Thyroid gland (tissue), 4 donors: Measurements from ENCODE around the gene PLXNA4. TPM values are rescaled to one million over a fixed set of nuclear protein-coding genes. Genes with fewer than 3 reads are reported as not detected.
A peak's percentile ranks its signal among the peaks of the same experiment; 100 is the strongest.

ENCODE experiments used
- DNase-seq, 2 donors: peaks; one replicate each; pipeline ENCODE4 v3.0.0-alpha.2; 2019
- H3K27ac ChIP-seq, 3 donors: fragments of 200-600 bp; sonication (generic); 1 replicate in 2 of 3; 2 replicates in 1 of 3; pipeline ENCODE4 v1.5.1; 2016 to 2019; ENCODE audit warnings: mild to moderate bottlenecking in 1 of 3, moderate library complexity in 1 of 3
- H3K27me3 ChIP-seq: fragments of 200-600 bp; sonication (generic); one replicate; pipeline ENCODE4 v1.5.1; 2019
- H3K36me3 ChIP-seq, 2 donors: fragments of 200-600 bp; sonication (generic); one replicate each; pipeline ENCODE4 v1.5.1; 2016 to 2019
- H3K4me1 ChIP-seq, 2 donors: fragments of 200-600 bp; sonication (generic); one replicate each; pipeline ENCODE4 v1.5.1; 2017 to 2019
- H3K4me3 ChIP-seq, 3 donors: fragments of 200-600 bp; sonication (generic); replicated peaks in 1 of 3; 1 replicate in 2 of 3; 2 replicates in 1 of 3; pipeline ENCODE4 v1.5.1; 2016; ENCODE audit warnings: mild to moderate bottlenecking in 1 of 3
- H3K9me3 ChIP-seq: fragments of 200-600 bp; sonication (generic); one replicate; pipeline ENCODE4 v1.5.1; 2017
- POLR2A ChIP-seq, 2 donors: fragments of 450-650 bp; IDR thresholded peaks; one replicate each; pipeline ENCODE4 v1.6.1; 2017; ENCODE audit warnings: antibody characterized with exemption in 2 of 2, mild to moderate bottlenecking in 2 of 2, moderate library complexity in 1 of 2
- WGBS, 2 donors: methylation state at CpG; one replicate each; pipeline ENCODE4 v1.1.5; 2017; 5-methylcytosine and 5-hydroxymethylcytosine counted together
- intact Hi-C: fragments of 100-400 bp; cut with DNase I; formaldehyde crosslinking; loops from one replicate; pipeline ENCODE4 v1.15.1; 2023
- total RNA-seq, 4 donors: library from RNA; depleted of rRNA; stranded (reverse); fragments of >200 nt; gene quantifications; one replicate each; pipeline ENCODE4 v1.2.3, GENCODE V29; 2016
- TF ChIP-seq, protein P1 (sequence below), 6 experiments: fragments of 200-600 bp in 3 of 6; fragments of 450-650 bp in 3 of 6; sonication (generic) in 3 of 6; IDR thresholded peaks; one replicate each; pipeline ENCODE4 v1.5.1; 2016 to 2019; ENCODE audit warnings: antibody characterized with exemption in 6 of 6, mild to moderate bottlenecking in 2 of 6, inconsistent platforms in 1 of 6, moderate library complexity in 1 of 6

The PLXNA4 gene
- total RNA-seq, 4 donors from 2014 or later, result 1.3 to 8.3 (median 2.4) TPM

DNA sequence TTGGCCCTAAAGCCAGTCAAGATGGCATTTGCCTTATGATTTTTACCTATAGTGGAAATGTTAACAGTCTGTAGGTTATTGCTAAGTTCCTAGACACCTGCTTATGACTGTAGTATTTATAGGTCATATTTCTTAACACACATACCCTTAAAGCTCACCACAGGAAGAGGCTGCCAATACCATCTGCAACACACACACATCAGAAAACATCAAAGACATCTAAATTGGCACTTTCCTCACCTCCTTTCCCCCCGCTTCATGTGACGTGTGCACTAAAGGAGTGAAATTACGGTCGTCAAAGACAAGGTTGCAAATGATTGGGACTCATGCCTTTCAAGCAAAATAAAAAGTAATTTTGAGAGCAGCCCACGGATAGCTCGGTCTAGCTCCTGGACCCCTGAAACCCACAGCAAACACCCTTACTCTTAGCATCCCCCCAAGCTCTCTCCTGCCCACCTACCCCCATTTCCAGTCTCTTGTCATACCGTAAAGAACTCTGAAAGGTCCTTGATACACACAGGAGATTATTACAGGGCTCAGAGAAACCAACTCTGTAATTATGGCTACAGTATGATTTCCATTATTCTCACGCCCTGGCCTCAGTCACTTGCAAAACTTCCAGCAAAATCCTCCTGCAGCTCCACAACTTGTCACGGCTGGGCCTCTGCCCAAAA is 90.5 kb downstream of the PLXNA4 start:
- intact Hi-C loops, result no loop called here
- no peaks in the 10 kb centered on the region for H3K36me3 ChIP-seq
- no peaks in the 10 kb centered on the region for H3K9me3 ChIP-seq
- H3K27me3 ChIP-seq, result no peaks in the 10 kb centered on the region
- H3K4me1 ChIP-seq, result peaks cover 0 to 7% of the 10 kb centered on the region in 2 donors
- WGBS, 2 donors, result 86 to 88% methylated on average over 9 of the region's 9 CpGs
- no peak overlapping the region for H3K27ac ChIP-seq
- no peak overlapping the region for H3K4me3 ChIP-seq
- TF ChIP-seq POLR2A (IDR thresholded peaks at IDR 0.05), result no peak
- TF ChIP-seq, protein P1, sequence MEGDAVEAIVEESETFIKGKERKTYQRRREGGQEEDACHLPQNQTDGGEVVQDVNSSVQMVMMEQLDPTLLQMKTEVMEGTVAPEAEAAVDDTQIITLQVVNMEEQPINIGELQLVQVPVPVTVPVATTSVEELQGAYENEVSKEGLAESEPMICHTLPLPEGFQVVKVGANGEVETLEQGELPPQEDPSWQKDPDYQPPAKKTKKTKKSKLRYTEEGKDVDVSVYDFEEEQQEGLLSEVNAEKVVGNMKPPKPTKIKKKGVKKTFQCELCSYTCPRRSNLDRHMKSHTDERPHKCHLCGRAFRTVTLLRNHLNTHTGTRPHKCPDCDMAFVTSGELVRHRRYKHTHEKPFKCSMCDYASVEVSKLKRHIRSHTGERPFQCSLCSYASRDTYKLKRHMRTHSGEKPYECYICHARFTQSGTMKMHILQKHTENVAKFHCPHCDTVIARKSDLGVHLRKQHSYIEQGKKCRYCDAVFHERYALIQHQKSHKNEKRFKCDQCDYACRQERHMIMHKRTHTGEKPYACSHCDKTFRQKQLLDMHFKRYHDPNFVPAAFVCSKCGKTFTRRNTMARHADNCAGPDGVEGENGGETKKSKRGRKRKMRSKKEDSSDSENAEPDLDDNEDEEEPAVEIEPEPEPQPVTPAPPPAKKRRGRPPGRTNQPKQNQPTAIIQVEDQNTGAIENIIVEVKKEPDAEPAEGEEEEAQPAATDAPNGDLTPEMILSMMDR (IDR thresholded peaks at IDR 0.05), result no peak
- DNase-seq, result no peak

DNA sequence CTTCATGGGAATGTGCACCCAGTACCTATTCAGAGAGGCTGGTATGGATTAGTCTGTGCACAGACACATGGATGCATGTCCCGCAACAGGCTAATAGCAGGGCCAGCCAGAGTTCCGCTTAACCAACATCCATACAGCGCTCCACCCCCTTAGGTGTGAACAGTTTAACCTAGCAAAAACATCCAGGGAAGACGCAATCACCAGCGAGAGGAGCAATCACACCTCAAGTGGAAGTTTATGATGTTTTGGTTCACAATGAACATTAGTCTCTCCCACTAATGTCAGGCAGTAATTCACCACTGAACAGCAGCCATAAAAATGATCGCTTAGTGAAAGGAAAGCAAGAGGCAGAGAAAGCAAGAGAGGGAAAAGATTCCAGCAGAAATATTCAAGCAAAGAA is 91.1 kb downstream of the PLXNA4 start:
- Histone ChIP-seq H3K4me1 (peaks cover 0 to 7% of the 10 kb centered on the region in 2 donors), H3K9me3 (no peaks in the 10 kb centered on the region), H3K27me3 (no peaks in the 10 kb centered on the region), H3K36me3 (no peaks in the 10 kb centered on the region), H3K4me3 (no peak overlapping the region), H3K27ac (no peak overlapping the region)
- TF ChIP-seq, protein P1 (IDR thresholded peaks at IDR 0.05), result no peak
- no peak for TF ChIP-seq POLR2A (IDR thresholded peaks at IDR 0.05)
- 86 to 96% methylated on average over 6 of the region's 6 CpGs for WGBS, 2 donors
- intact Hi-C loops, result no loop called here
- no peak for DNase-seq

DNA sequence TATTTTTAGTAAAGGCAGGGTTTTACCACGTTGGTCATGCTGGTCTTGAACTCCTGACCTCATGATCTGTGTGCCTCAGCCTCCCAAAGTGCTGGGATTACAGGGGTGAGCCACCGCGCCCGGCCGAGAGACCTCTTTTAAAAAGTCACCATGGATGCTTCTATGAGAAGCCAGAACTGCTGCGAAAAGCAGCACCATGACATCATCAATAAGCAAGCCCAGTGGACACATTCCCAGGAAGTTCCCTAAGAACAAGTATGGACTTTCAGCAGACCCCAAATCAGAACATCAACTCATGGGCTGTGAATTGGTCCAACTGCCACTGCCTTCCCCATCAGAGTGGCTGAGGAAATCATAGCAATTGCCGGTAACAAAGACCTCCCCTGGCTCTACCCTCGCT is 93.4 kb downstream of the PLXNA4 start:
- intact Hi-C loops, result no loop called here
- peaks cover 0 to 7% of the 10 kb centered on the region in 2 donors for H3K4me1 ChIP-seq
- H3K9me3 ChIP-seq, result no peaks in the 10 kb centered on the region
- H3K27ac ChIP-seq, result no peak overlapping the region
- DNase-seq, result no peak
- 92 to 95% methylated on average over 8 of the region's 8 CpGs for WGBS, 2 donors
- no peaks in the 10 kb centered on the region for H3K36me3 ChIP-seq
- no peaks in the 10 kb centered on the region for H3K27me3 ChIP-seq
- no peak overlapping the region for H3K4me3 ChIP-seq
- TF ChIP-seq, protein P1 (IDR thresholded peaks at IDR 0.05), result no peak
- no peak for TF ChIP-seq POLR2A (IDR thresholded peaks at IDR 0.05)

DNA sequence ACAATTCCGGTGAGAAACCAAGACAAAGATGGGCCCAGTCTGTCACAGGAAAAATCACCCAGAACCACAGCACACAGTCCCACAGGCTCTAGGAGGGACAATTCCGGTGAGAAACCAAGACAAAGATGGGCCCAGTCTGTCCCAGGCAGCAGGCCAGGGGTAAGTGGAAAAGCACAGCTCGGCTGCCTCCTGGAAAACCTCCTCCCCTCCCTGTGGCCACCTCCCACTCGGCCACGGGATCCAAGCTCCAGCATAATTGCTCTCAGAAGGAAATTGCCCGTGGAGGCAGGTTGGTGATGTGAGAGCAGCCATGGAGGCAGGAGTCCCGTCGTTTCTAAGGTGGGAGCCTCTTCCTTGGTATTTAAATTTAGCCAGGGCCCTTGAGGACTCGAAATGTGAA is 95.7 kb downstream of the PLXNA4 start:
- Histone ChIP-seq H3K4me3 (no peak overlapping the region), H3K27ac (no peak overlapping the region), H3K4me1 (no peaks in the 10 kb centered on the region), H3K36me3 (no peaks in the 10 kb centered on the region), H3K9me3 (no peaks in the 10 kb centered on the region), H3K27me3 (no peaks in the 10 kb centered on the region)
- TF ChIP-seq POLR2A (IDR thresholded peaks at IDR 0.05), result no peak
- intact Hi-C loops, result no loop called here
- DNase-seq, result peak; percentile 19 to 20
- 49 to 52% methylated on average over 9 of the region's 9 CpGs for WGBS, 2 donors

DNA sequence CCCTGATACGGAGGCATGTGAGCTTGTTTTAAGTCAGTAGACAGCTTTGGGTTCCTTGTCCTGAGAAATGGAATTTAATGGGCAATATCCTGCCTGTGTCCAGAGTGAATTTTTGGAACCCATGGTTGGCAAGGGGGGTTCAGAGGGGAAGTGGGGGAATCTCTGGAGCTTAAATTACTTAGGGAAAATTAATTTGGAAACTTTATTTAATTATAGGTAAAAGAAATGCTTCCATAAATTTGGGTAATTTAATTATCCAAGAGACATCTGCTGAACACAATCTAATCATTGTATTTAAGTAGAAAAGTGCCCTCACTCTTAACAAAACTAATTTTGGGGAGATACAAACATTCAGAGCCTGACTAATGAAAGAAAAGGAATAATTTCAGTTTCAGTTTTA is 99.7 kb downstream of the PLXNA4 start:
- Histone ChIP-seq H3K4me1 (no peaks in the 10 kb centered on the region), H3K36me3 (no peaks in the 10 kb centered on the region), H3K27ac (no peak overlapping the region), H3K9me3 (no peaks in the 10 kb centered on the region), H3K4me3 (no peak overlapping the region), H3K27me3 (no peaks in the 10 kb centered on the region)
- 70 to 72% methylated on average over 1 of the region's 1 CpG for WGBS, 2 donors
- intact Hi-C loops, result no loop called here
- no peak for DNase-seq
- TF ChIP-seq, protein P1 (IDR thresholded peaks at IDR 0.05), result no peak
- no peak for TF ChIP-seq POLR2A (IDR thresholded peaks at IDR 0.05)
